LNCaP clone FGC (cell line): ENCODE measurements around the gene NSUN6.

Experiments
- DNase-seq: peaks from one replicate; pipeline ENCODE4 v3.0.0-alpha.2; 2011; ENCODE audit warnings: low read depth
- H3K4me3 ChIP-seq: 2 replicates; pipeline ENCODE4 v1.5.1; 2011; ENCODE audit warnings: mild to moderate bottlenecking, low read depth, low read length, control low read depth
- TF ChIP-seq, protein P1 (sequence below): IDR thresholded peaks from 2 replicates; pipeline ENCODE4 v1.5.1; 2012; ENCODE audit warnings: mild to moderate bottlenecking; ENCODE audit not compliant: control insufficient read depth, insufficient read depth; ENCODE audit errors: extremely low read depth

The NSUN6 gene

GRCh38 chr10:18675086-18675801 is 23.9 kb upstream of the NSUN6 start:
- DNase-seq: no peak
- H3K4me3 ChIP-seq: no peak overlapping the region
- TF ChIP-seq, protein P1, sequence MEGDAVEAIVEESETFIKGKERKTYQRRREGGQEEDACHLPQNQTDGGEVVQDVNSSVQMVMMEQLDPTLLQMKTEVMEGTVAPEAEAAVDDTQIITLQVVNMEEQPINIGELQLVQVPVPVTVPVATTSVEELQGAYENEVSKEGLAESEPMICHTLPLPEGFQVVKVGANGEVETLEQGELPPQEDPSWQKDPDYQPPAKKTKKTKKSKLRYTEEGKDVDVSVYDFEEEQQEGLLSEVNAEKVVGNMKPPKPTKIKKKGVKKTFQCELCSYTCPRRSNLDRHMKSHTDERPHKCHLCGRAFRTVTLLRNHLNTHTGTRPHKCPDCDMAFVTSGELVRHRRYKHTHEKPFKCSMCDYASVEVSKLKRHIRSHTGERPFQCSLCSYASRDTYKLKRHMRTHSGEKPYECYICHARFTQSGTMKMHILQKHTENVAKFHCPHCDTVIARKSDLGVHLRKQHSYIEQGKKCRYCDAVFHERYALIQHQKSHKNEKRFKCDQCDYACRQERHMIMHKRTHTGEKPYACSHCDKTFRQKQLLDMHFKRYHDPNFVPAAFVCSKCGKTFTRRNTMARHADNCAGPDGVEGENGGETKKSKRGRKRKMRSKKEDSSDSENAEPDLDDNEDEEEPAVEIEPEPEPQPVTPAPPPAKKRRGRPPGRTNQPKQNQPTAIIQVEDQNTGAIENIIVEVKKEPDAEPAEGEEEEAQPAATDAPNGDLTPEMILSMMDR: no peak

DNA sequence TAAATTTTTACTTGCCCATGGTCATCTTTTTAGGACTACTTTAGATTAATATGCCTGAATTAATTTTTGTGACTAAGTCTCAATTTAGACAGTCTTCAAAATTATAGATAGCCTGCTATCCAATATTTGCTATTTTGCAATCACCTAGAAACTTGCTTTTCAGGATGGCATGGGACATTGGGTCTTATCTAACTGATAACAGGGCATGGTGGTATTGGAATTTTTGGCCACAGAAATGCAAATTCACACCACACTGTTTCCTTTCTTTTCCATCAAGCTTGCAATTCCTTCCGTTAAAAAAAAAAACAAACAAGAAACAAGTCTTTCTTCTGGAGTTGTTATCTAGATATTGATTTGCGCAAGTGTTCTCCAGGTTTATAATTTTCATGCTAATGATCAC is 16.6 kb upstream of the NSUN6 start:
- no peak for DNase-seq
- H3K4me3 ChIP-seq: no peak overlapping the region
- TF ChIP-seq, protein P1: no peak

DNA sequence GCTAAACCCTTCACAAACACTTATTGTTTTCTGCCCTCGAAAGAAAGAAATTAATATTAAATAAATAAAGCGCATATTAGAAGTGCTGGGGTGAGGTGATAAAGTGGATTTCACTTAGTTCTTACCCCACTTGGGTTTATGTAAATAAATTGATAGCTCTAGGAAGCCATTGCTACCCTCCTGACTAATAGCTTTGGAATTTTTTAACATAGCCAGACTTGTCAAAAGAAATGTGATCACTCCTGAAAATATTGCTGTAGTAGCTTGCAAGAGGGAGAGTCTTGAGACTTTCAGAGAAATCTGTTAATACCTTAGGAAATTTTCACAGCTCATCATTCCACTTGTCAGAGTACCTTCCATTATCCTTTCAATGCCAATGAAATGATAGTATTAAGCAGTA is 15.4 kb upstream of the NSUN6 start:
- H3K4me3 ChIP-seq: no peak overlapping the region
- no peak for DNase-seq
- TF ChIP-seq, protein P1: no peak

GRCh38 chr10:18665815-18666558 is 14.6 kb upstream of the NSUN6 start:
- TF ChIP-seq, protein P1: no peak
- no peak overlapping the region for H3K4me3 ChIP-seq
- DNase-seq: no peak

- no peak overlapping the region for H3K4me3 ChIP-seq
- DNase-seq: no peak
- TF ChIP-seq, protein P1: no peak
These were observed 13.6 kb upstream of the NSUN6 start for GRCh38 chr10:18664841-18665478.

GRCh38 chr10:18660816-18661431 is 9.5 kb upstream of the NSUN6 start:
- no peak for DNase-seq
- TF ChIP-seq, protein P1: no peak

More at GRCh38 chr10:18660816-18661431, 9.5 kb upstream of the NSUN6 start:
- peak overlapping the region; percentile 91 for H3K4me3 ChIP-seq
